ENCODE data around the gene MKI67.
"Not testable (repeated sequence)": the region's sequence is repeated elsewhere in the genome, so short reads cannot be mapped to it uniquely, and the experiment has no call there.

Gene MKI67

GRCh38 chr10:128105383-128105782 lies 20.8 kb downstream of the MKI67 start:
- no peak for DNase-seq

- DNase-seq, result no peak
Measured at GRCh38 chr10:128103229-128103714, 23.0 kb downstream of the MKI67 start.

- DNase-seq, result no peak
Measured at GRCh38 chr10:128102480-128103228, 23.6 kb downstream of the MKI67 start.

- DNase-seq, result no peak
Measured at GRCh38 chr10:128101901-128102300, 24.3 kb downstream of the MKI67 start.

GRCh38 chr10:128099901-128100300 lies 26.3 kb downstream of the MKI67 start:
- no peak for DNase-seq

GRCh38 chr10:128098631-128099030 lies 27.6 kb downstream of the MKI67 start:
- DNase-seq, result no peak

GRCh38 chr10:128097783-128098182 lies 28.4 kb downstream of the MKI67 start:
- no peak for DNase-seq

GRCh38 chr10:128096486-128097199 lies 29.6 kb downstream of the MKI67 start:
- no peak for DNase-seq

- DNase-seq, result no peak
Measured at GRCh38 chr10:128095753-128096469, 30.3 kb downstream of the MKI67 start.

GRCh38 chr10:128095027-128095752 lies 31.0 kb downstream of the MKI67 start:
- DNase-seq, result no peak

GRCh38 chr10:128094596-128094995 lies 31.6 kb downstream of the MKI67 start:
- DNase-seq, result not testable (repeated sequence)

GRCh38 chr10:128092454-128092853 lies 33.8 kb downstream of the MKI67 start:
- no peak for DNase-seq

GRCh38 chr10:128091636-128092210 lies 34.5 kb downstream of the MKI67 start:
- no peak for DNase-seq

- no peak for DNase-seq
Measured at GRCh38 chr10:128087884-128088709, 38.1 kb downstream of the MKI67 start.

GRCh38 chr10:128087146-128087883 lies 38.9 kb downstream of the MKI67 start:
- DNase-seq, result no peak

- no peak for DNase-seq
Measured at GRCh38 chr10:128086003-128086863, 40.0 kb downstream of the MKI67 start.

- no peak for DNase-seq
Measured at GRCh38 chr10:128084991-128085390, 41.2 kb downstream of the MKI67 start.

GRCh38 chr10:128084364-128084763 lies 41.9 kb downstream of the MKI67 start:
- DNase-seq, result no peak

- no peak for DNase-seq
Measured at GRCh38 chr10:128083191-128083895, 42.9 kb downstream of the MKI67 start.

Measured in NCI-H1694 (cell line).